K562 (cell line): ENCODE measurements around the gene ERRFI1. TPM values are rescaled to one million over a fixed set of nuclear protein-coding genes. Genes with fewer than 3 reads are reported as not detected.

Experiments
- CCAR2 ChIP-seq: fragments of 200-400 bp; formaldehyde crosslinking; IDR thresholded peaks from 2 replicates; pipeline ENCODE4 v1.6.1; 2017; ENCODE audit warnings: mild to moderate bottlenecking, low read depth, low read length
- MNT ChIP-seq, 2 experiments: fragments of 450-650 bp; conservative IDR thresholded peaks; 2 replicates each; pipeline ENCODE4 v1.6.1; 2017; ENCODE audit warnings: mild to moderate bottlenecking in 2 of 2, moderate library complexity in 2 of 2
- MTA3 ChIP-seq: fragments of 450-650 bp; formaldehyde crosslinking; IDR thresholded peaks from 2 replicates; pipeline ENCODE4 v1.6.1; 2017; ENCODE audit warnings: mild to moderate bottlenecking, borderline replicate concordance
- POLR2AphosphoS5 ChIP-seq: IDR thresholded peaks from 2 replicates; pipeline ENCODE4 v1.6.1; 2011; ENCODE audit warnings: mild to moderate bottlenecking, low read depth, low read length, moderate library complexity; ENCODE audit not compliant: control insufficient read depth, insufficient read depth
- TAL1 ChIP-seq: fragments of 450-650 bp; IDR thresholded peaks from 2 replicates; pipeline ENCODE4 v1.6.1; 2016; ENCODE audit warnings: mild to moderate bottlenecking
- ZNF124 ChIP-seq: sonication (generic); formaldehyde crosslinking; IDR thresholded peaks from 2 replicates; pipeline ENCODE4 v1.8.1; 2022; ENCODE audit warnings: missing genetic modification reagents
- ZNF146 ChIP-seq: IDR thresholded peaks from one replicate; pipeline ENCODE4 v1.6.1; 2018; ENCODE audit warnings: missing compliant biosample characterization; ENCODE audit not compliant: unreplicated experiment
- ZNF277 ChIP-seq: fragments of 250-450 bp; sonication (Bioruptor Pico); IDR thresholded peaks from 2 replicates; pipeline ENCODE4 v1.8.0; 2022; ENCODE audit warnings: inconsistent platforms, mild to moderate bottlenecking, moderate library complexity, borderline replicate concordance
- ZNF3 ChIP-seq: fragments of 250-450 bp; sonication (Bioruptor Pico); IDR thresholded peaks from 2 replicates; pipeline ENCODE4 v1.5.0; 2021; ENCODE audit warnings: mild to moderate bottlenecking, moderate library complexity
- ZNF583 ChIP-seq: fragments of 250-450 bp; sonication (Bioruptor Pico); IDR thresholded peaks from 2 replicates; pipeline ENCODE4 v1.4.0; 2020
- ZNF79 ChIP-seq: fragments of 250-450 bp; sonication (Bioruptor Pico); IDR thresholded peaks from 2 replicates; pipeline ENCODE4 v1.4.0; 2020; ENCODE audit warnings: low read depth, mild to moderate bottlenecking, moderate library complexity
- polyA plus RNA-seq, 8 experiments: library from polyadenylated mRNA; depleted of rRNA in 4 of 8; stranded (reverse) in 5 of 8; unstranded in 3 of 8; fragments of >200 nt; fragmentation: Nextera tagmentation in 2 of 8; fragmentation: Illumina TruSeq in 1 of 8; extraction: Ambion mirVana in 2 of 8; extraction: Trizol in 1 of 8; gene quantifications; 2 replicates each; pipeline versions ENCODE4 v1.2.1 to v1.2.3, GENCODE V29; 2011 to 2014; ENCODE audit warnings: inconsistent platforms in 1 of 8, missing spikeins in 1 of 8
- total RNA-seq, 7 experiments: library from RNA; depleted of rRNA in 6 of 7; stranded (reverse); fragments of >200 nt in 6 of 7; fragmentation: Illumina TruSeq in 2 of 7; extraction: Trizol in 2 of 7; gene quantifications; 2 replicates each; pipeline versions ENCODE4 v1.2.1 to v1.2.3, GENCODE V29; 2011 to 2021; ENCODE audit warnings: low replicate concordance in 1 of 7
- TF ChIP-seq, protein P1 (sequence below): fragments of 450-650 bp; IDR thresholded peaks from 2 replicates; pipeline ENCODE4 v1.6.1; 2018; ENCODE audit not compliant: partially characterized antibody
- TF ChIP-seq, protein P2 (sequence below): fragments of 450-650 bp; IDR thresholded peaks from 2 replicates; pipeline ENCODE4 v1.6.1; 2016; ENCODE audit warnings: borderline replicate concordance

The ERRFI1 gene
- total and polyA plus RNA-seq, 9 of the 15 experiments (the other 6 are each of a cell fraction or from before 2014, with no cell fraction given): 0.67 to 4.4 (median 1.1) TPM

- peak; percentile 65 to 87 for TF ChIP-seq MNT (conservative IDR thresholded peaks at IDR 0.05)
- no peak for TF ChIP-seq ZNF583
- TF ChIP-seq ZNF146: no peak
- no peak for TF ChIP-seq ZNF79
- no peak for TF ChIP-seq ZNF124 (CRISPR knock-in tag)
- TF ChIP-seq TAL1: peak; percentile 86
- no peak for TF ChIP-seq MTA3
- TF ChIP-seq, protein P1, sequence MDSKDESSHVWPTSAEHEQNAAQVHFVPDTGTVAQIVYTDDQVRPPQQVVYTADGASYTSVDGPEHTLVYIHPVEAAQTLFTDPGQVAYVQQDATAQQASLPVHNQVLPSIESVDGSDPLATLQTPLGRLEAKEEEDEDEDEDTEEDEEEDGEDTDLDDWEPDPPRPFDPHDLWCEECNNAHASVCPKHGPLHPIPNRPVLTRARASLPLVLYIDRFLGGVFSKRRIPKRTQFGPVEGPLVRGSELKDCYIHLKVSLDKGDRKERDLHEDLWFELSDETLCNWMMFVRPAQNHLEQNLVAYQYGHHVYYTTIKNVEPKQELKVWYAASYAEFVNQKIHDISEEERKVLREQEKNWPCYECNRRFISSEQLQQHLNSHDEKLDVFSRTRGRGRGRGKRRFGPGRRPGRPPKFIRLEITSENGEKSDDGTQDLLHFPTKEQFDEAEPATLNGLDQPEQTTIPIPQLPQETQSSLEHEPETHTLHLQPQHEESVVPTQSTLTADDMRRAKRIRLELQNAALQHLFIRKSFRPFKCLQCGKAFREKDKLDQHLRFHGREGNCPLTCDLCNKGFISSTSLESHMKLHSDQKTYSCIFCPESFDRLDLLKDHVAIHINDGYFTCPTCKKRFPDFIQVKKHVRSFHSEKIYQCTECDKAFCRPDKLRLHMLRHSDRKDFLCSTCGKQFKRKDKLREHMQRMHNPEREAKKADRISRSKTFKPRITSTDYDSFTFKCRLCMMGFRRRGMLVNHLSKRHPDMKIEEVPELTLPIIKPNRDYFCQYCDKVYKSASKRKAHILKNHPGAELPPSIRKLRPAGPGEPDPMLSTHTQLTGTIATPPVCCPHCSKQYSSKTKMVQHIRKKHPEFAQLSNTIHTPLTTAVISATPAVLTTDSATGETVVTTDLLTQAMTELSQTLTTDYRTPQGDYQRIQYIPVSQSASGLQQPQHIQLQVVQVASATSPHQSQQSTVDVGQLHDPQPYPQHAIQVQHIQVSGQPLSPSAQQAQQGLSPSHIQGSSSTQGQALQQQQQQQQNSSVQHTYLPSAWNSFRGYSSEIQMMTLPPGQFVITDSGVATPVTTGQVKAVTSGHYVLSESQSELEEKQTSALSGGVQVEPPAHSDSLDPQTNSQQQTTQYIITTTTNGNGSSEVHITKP: no peak
- TF ChIP-seq CCAR2: no peak
- TF ChIP-seq, protein P2, sequence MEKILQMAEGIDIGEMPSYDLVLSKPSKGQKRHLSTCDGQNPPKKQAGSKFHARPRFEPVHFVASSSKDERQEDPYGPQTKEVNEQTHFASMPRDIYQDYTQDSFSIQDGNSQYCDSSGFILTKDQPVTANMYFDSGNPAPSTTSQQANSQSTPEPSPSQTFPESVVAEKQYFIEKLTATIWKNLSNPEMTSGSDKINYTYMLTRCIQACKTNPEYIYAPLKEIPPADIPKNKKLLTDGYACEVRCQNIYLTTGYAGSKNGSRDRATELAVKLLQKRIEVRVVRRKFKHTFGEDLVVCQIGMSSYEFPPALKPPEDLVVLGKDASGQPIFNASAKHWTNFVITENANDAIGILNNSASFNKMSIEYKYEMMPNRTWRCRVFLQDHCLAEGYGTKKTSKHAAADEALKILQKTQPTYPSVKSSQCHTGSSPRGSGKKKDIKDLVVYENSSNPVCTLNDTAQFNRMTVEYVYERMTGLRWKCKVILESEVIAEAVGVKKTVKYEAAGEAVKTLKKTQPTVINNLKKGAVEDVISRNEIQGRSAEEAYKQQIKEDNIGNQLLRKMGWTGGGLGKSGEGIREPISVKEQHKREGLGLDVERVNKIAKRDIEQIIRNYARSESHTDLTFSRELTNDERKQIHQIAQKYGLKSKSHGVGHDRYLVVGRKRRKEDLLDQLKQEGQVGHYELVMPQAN: 0 out of 2 replicates have a peak, but pooled peaks have one; percentile 38
- TF ChIP-seq POLR2AphosphoS5: peak; percentile 96
- no peak for TF ChIP-seq ZNF277 (CRISPR knock-in tag)
- TF ChIP-seq ZNF3 (CRISPR knock-in tag): no peak
These were observed 21.1 kb downstream of the ERRFI1 start (continued) for GRCh38 chr1:8004803-8005573.
